ENCODE measurements around the gene CADM1. TPM values are rescaled to one million over a fixed set of nuclear protein-coding genes. Genes with fewer than 3 reads are reported as not detected.

The CADM1 gene
- total and polyA plus RNA-seq, 9 of the 15 experiments (the other 6 are each of a cell fraction or from before 2014, with no cell fraction given) = 0.42 TPM; not detected in 8

DNA sequence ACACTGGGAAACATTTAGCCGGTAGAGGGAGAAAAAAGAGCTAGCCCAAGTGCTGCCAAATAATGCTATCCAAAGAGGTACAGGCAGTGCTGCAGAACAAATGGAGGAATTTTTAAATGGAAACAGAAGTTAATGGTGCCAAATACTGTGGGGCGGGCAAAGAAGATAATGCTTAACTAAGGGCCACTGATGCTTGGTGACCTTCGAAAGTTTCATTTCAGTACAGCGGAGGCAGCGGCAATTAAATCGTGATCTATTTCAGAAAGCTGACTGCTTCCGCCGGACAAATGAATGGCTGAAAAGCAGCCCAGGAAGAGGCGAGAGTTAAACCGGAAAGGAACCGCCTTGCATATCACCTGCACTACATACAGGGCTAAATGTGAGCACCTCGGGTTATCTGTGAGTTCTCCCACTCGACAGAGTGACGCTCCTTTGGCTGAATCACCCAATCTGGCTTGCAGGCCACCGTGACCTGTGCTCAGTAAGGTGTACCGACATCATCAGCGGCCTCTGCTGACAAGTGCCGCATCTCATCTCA lies 42.1 kb downstream of the CADM1 start (continued):
- no peak for TF ChIP-seq ZNF324 (CRISPR knock-in tag; IDR thresholded peaks at IDR 0.05)
- TF ChIP-seq TFE3 (CRISPR knock-in tag; IDR thresholded peaks at IDR 0.05) = no peak
- TF ChIP-seq, protein P1, sequence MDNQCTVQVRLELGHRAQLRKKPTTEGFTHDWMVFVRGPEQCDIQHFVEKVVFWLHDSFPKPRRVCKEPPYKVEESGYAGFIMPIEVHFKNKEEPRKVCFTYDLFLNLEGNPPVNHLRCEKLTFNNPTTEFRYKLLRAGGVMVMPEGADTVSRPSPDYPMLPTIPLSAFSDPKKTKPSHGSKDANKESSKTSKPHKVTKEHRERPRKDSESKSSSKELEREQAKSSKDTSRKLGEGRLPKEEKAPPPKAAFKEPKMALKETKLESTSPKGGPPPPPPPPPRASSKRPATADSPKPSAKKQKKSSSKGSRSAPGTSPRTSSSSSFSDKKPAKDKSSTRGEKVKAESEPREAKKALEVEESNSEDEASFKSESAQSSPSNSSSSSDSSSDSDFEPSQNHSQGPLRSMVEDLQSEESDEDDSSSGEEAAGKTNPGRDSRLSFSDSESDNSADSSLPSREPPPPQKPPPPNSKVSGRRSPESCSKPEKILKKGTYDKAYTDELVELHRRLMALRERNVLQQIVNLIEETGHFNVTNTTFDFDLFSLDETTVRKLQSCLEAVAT (IDR thresholded peaks at IDR 0.05) = no peak
- TF ChIP-seq HNRNPUL1 (IDR thresholded peaks at IDR 0.05; ENCODE audit: low read length) = no peak
- TF ChIP-seq FOS (IDR thresholded peaks at IDR 0.05; ENCODE audit: extremely low read depth, insufficient read length) = no peak
- no peak for TF ChIP-seq ZNF408 (CRISPR knock-in tag; IDR thresholded peaks at IDR 0.05; ENCODE audit: low read depth)
- TF ChIP-seq ZNF695 (CRISPR knock-in tag; IDR thresholded peaks at IDR 0.05) = no peak

DNA sequence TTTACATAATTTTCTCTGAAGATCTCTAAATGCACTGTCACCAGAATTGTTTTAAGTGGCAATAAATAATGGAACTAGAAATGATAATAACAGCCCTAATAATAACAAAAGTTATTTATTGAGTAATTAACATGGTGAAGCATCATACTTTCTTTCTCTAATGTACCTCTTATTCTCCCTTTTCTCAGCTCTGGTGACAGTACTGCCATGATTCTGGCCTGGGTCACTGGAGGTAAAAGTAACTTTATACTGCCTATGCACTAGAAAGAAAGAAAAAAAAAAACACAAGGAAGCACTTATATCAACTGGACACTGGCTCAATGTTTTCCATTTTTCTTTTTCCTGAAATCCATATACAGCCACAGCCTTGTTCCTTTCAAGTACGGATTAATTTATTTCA lies 43.7 kb downstream of the CADM1 start:
- WGBS (ENCODE audit: insufficient coverage, low coverage, missing lambda C conversion rate) = 9% methylated on average over 1 of the region's 1 CpG
- in situ Hi-C loops (cut with MboI) = no loop called here
- ATAC-seq = no peak

More for the DNA sequence above, 43.7 kb downstream of the CADM1 start:
- Histone ChIP-seq H3K4me3 (no peak overlapping the region), H3K36me3 (ENCODE audit: control insufficient read depth, insufficient read depth, low read length) (no peaks in the 10 kb centered on the region), H3K9ac (ENCODE audit: insufficient read depth in 1 of 2, low read depth in 2 of 2, low read length in 2 of 2) (no peak overlapping the region), H3K27me3 (ENCODE audit: control insufficient read depth in 2 of 2, insufficient read depth in 2 of 2, low read length in 2 of 2) (no peaks in the 10 kb centered on the region), H2AFZ (ENCODE audit: low read depth, low read length) (no peak overlapping the region), H3K27ac (ENCODE audit: extremely low read depth, low read depth, low read length) (no peak overlapping the region), H3K9me3 (replicated peaks; ENCODE audit: control insufficient read depth, insufficient read depth, low read depth, low read length) (no peaks in the 10 kb centered on the region), H3K79me2 (ENCODE audit: control insufficient read depth, insufficient read depth, low read length) (no peaks in the 10 kb centered on the region), H3K9me1 (ENCODE audit: control insufficient read depth, insufficient read depth, low read length) (no peaks in the 10 kb centered on the region), H4K20me1 (replicated peaks; ENCODE audit: control insufficient read depth, insufficient read depth, low read length) (no peaks in the 10 kb centered on the region), H3K4me1 (replicated peaks in 1 of 2; ENCODE audit: control insufficient read depth in 2 of 2, insufficient read depth in 2 of 2, low read length in 2 of 2) (no peaks in the 10 kb centered on the region), H3K4me2 (ENCODE audit: insufficient read depth, low read length) (no peak overlapping the region)
- FAIRE-seq (no peak), DNase-seq (ENCODE audit: extremely low read depth in 1 of 4, low spot score in 3 of 4) (no peak)
- ChIA-PET POLR2A (no interaction called here), CTCF (ENCODE audit: low intra/inter-chr PET ratio) (no interaction called here)
- intact Hi-C loops (cut with micrococcal nuclease) = no loop called here
- BruUV-seq (replicated peaks) = no TSS peak
- TF ChIP-seq CEBPB (tag; IDR thresholded peaks at IDR 0.05) = no peak

Measured in K562 (cell line).